H1 (cell line): ENCODE data around the gene CTF1. TPM values are rescaled to one million over a fixed set of nuclear protein-coding genes. Genes with fewer than 3 reads are reported as not detected.

Experiments
- ASH2L ChIP-seq: fragments of 200-600, 300-600 bp; sonication (generic); IDR thresholded peaks from one replicate; pipeline ENCODE4 v1.7.1; 2017; ENCODE audit warnings: low read length
- ATF2 ChIP-seq: IDR thresholded peaks from 2 replicates; pipeline ENCODE4 v1.6.1; 2012; ENCODE audit warnings: low read length, inconsistent platforms
- ATF3 ChIP-seq: IDR thresholded peaks from 2 replicates; pipeline ENCODE4 v1.6.1; 2011; ENCODE audit warnings: low read depth, mild to moderate bottlenecking, low read length; ENCODE audit not compliant: insufficient read depth
- CBX8 ChIP-seq: fragments of 300-800, 300-1000 bp; sonication (generic); IDR thresholded peaks from 2 replicates; pipeline ENCODE4 v1.7.1; 2016; ENCODE audit warnings: low read depth, low read length, borderline replicate concordance
- CTCF ChIP-seq, 3 experiments: IDR thresholded peaks; 1 replicate in 2 of 3; 2 replicates in 1 of 3; pipeline versions ENCODE4 v1.5.1 to v1.6.1; 2011; ENCODE audit warnings: low read length in 3 of 3, mild to moderate bottlenecking in 3 of 3, inconsistent platforms in 2 of 3, low read depth in 1 of 3, moderate library complexity in 1 of 3; ENCODE audit not compliant: insufficient read depth in 1 of 3; ENCODE audit errors: control extremely low read depth in 1 of 3
- E2F6 ChIP-seq: IDR thresholded peaks from 2 replicates; pipeline ENCODE4 v1.6.1; 2012; ENCODE audit warnings: inconsistent platforms
- EGR1 ChIP-seq: IDR thresholded peaks from 2 replicates; pipeline ENCODE4 v1.6.1; 2011; ENCODE audit warnings: low read depth, low read length, borderline replicate concordance
- HDAC2 ChIP-seq, 2 experiments: fragments of 300-600 bp in 1 of 2; sonication (generic) in 1 of 2; IDR thresholded peaks; 2 replicates each; pipeline ENCODE4 v1.6.1; 2011 to 2012; ENCODE audit warnings: low read depth in 2 of 2, low read length in 2 of 2, mild to moderate bottlenecking in 2 of 2, moderate library complexity in 2 of 2, borderline replicate concordance in 1 of 2, inconsistent platforms in 1 of 2
- HDAC6 ChIP-seq: IDR thresholded peaks from one replicate; pipeline ENCODE4 v1.7.1; 2012; ENCODE audit warnings: low read depth, mild to moderate bottlenecking, inconsistent platforms, low read length, moderate library complexity
- JUN ChIP-seq: IDR thresholded peaks from 2 replicates; pipeline ENCODE4 v1.6.1; 2011; ENCODE audit warnings: low read depth, mild to moderate bottlenecking, improper control_type of control experiment, low read length
- MAFK ChIP-seq: IDR thresholded peaks from 2 replicates; pipeline ENCODE4 v1.6.1; 2012; ENCODE audit warnings: low read depth, mild to moderate bottlenecking, improper control_type of control experiment, low read length
- NRF1 ChIP-seq: IDR thresholded peaks from 2 replicates; pipeline ENCODE4 v1.6.1; 2011; ENCODE audit warnings: mild to moderate bottlenecking, low read depth, low read length, improper control_type of control experiment
- RAD21 ChIP-seq, 2 experiments: IDR thresholded peaks in 1 of 2; conservative IDR thresholded peaks in 1 of 2; 2 replicates each; pipeline ENCODE4 v1.6.1; 2011; ENCODE audit warnings: low read depth in 2 of 2, low read length in 2 of 2, improper control_type of control experiment in 1 of 2, inconsistent platforms in 1 of 2, mild to moderate bottlenecking in 1 of 2, moderate library complexity in 1 of 2
- RBBP5 ChIP-seq: IDR thresholded peaks from 2 replicates; pipeline ENCODE4 v1.7.1; 2012; ENCODE audit warnings: low read depth, mild to moderate bottlenecking, inconsistent platforms, low read length, moderate library complexity, borderline replicate concordance
- SIX5 ChIP-seq: IDR thresholded peaks from 2 replicates; pipeline ENCODE4 v1.6.1; 2011; ENCODE audit warnings: mild to moderate bottlenecking, low read depth, low read length
- TAF1 ChIP-seq: IDR thresholded peaks from 2 replicates; pipeline ENCODE4 v1.6.1; 2011; ENCODE audit warnings: mild to moderate bottlenecking, low read depth, low read length
- TBP ChIP-seq: IDR thresholded peaks from 2 replicates; pipeline ENCODE4 v1.6.1; 2011; ENCODE audit warnings: low read depth, low read length, improper control_type of control experiment
- YY1 ChIP-seq: IDR thresholded peaks from 2 replicates; pipeline ENCODE4 v1.6.1; 2011; ENCODE audit warnings: low read depth, mild to moderate bottlenecking, low read length
- polyA plus RNA-seq, 7 experiments: library from polyadenylated mRNA; depleted of rRNA in 3 of 7; stranded (reverse) in 5 of 7; unstranded in 2 of 7; fragments of >200 nt in 5 of 7; fragments of 200-250 nt in 2 of 7; gene quantifications; 1 replicate in 5 of 7; 2 replicates in 1 of 7; 4 replicates in 1 of 7; pipeline versions ENCODE4 v1.2.1 to v1.2.3, GENCODE V29; 2011 to 2013; ENCODE audit warnings: missing spikeins in 2 of 7, mixed read lengths in 2 of 7
- total RNA-seq: library from RNA; stranded (reverse); fragmentation: NEBNext Ultra II Directional; extraction: Animal tissue kit (Norgen Biotek cat#: 25700); gene quantifications from 2 replicates; pipeline ENCODE4 v1.2.1, GENCODE V29; 2021

The CTF1 gene
- total and polyA plus RNA-seq, 2 of the 8 experiments (the other 6 are each of a cell fraction or from before 2014, with no cell fraction given): 0.97 to 3.4 TPM

- TF ChIP-seq E2F6: no peak
- peak; percentile 95 to 99; a peak in 3 of 4 replicates for TF ChIP-seq HDAC2 (IDR thresholded peaks at IDR 0.05; ENCODE audit: borderline replicate concordance in 1 of 2, low read depth in 2 of 2, low read length in 2 of 2)
- peak; percentile 34 for TF ChIP-seq ASH2L
- no peak for TF ChIP-seq NRF1
- TF ChIP-seq YY1: peak; percentile 84
- no peak for TF ChIP-seq CBX8
- TF ChIP-seq HDAC6: no peak
- TF ChIP-seq CTCF (IDR thresholded peaks at IDR 0.05; ENCODE audit: control extremely low read depth in 1 of 3, insufficient read depth in 1 of 3, low read depth in 1 of 3, low read length in 3 of 3): peak; percentile 85 to 95 (median 95)
- peak; percentile 66; the same call in 1 of the 2 replicates for TF ChIP-seq TAF1
- no peak for TF ChIP-seq MAFK
- TF ChIP-seq TBP: peak; percentile 50
- TF ChIP-seq ATF2: peak; percentile 79; the same call in 1 of the 2 replicates
- TF ChIP-seq SIX5: no peak
- TF ChIP-seq RAD21 (IDR thresholded peaks at IDR 0.05 in 1 of 2, conservative IDR thresholded peaks at IDR 0.05 in 1 of 2; ENCODE audit: low read depth in 2 of 2, low read length in 2 of 2): peak; percentile 94 to 97
- TF ChIP-seq JUN: no peak
- no peak for TF ChIP-seq ATF3
- TF ChIP-seq RBBP5: peak; percentile 78; the same call in 1 of the 2 replicates
- TF ChIP-seq EGR1: no peak
Observed at GRCh38 chr16:30921748-30922419, 25.5 kb downstream of the CTF1 start (continued).
